ENCODE data around the gene ID3.
"Not testable (repeated sequence)": the region's sequence is repeated elsewhere in the genome, so short reads cannot be mapped to it uniquely, and the experiment has no call there.

The ID3 gene

GRCh38 chr1:23589585-23589986 is 30.3 kb upstream of the ID3 start:
- no peak for DNase-seq (ENCODE audit: low read depth in 3 of 3)

GRCh38 chr1:23588749-23589548 is 29.6 kb upstream of the ID3 start:
- no peak for DNase-seq (ENCODE audit: low read depth in 3 of 3)

- no peak for DNase-seq (ENCODE audit: low read depth in 3 of 3)
These were observed 26.2 kb upstream of the ID3 start for GRCh38 chr1:23585321-23586022.

- DNase-seq (ENCODE audit: low read depth in 3 of 3) = not testable (repeated sequence)
These were observed 24.4 kb upstream of the ID3 start for GRCh38 chr1:23583727-23584126.

GRCh38 chr1:23582820-23583219 is 23.5 kb upstream of the ID3 start:
- no peak for DNase-seq (ENCODE audit: low read depth in 3 of 3)

GRCh38 chr1:23581219-23581618 is 21.9 kb upstream of the ID3 start:
- DNase-seq (ENCODE audit: low read depth in 3 of 3) = no peak

GRCh38 chr1:23578997-23579363 is 19.7 kb upstream of the ID3 start:
- no peak for DNase-seq (ENCODE audit: low read depth in 3 of 3)

- no peak for DNase-seq (ENCODE audit: low read depth in 3 of 3)
These were observed 19.2 kb upstream of the ID3 start for GRCh38 chr1:23578311-23578996.

GRCh38 chr1:23577056-23578004 is 18.0 kb upstream of the ID3 start:
- peak in 1 of 3 experiments; percentile 37 for DNase-seq (ENCODE audit: low read depth in 3 of 3)

- DNase-seq (ENCODE audit: low read depth in 3 of 3) = no peak
These were observed 17.2 kb upstream of the ID3 start for GRCh38 chr1:23576338-23577055.

- DNase-seq (ENCODE audit: low read depth in 3 of 3) = no peak
These were observed 16.0 kb upstream of the ID3 start for GRCh38 chr1:23575226-23575810.

GRCh38 chr1:23574265-23574754 is 15.0 kb upstream of the ID3 start:
- no peak for DNase-seq (ENCODE audit: low read depth in 3 of 3)

- no peak for DNase-seq (ENCODE audit: low read depth in 3 of 3)
These were observed 14.4 kb upstream of the ID3 start for GRCh38 chr1:23573574-23574182.

GRCh38 chr1:23571465-23571864 is 12.2 kb upstream of the ID3 start:
- no peak for DNase-seq (ENCODE audit: low read depth in 3 of 3)

GRCh38 chr1:23570001-23570691 is 10.8 kb upstream of the ID3 start:
- no peak for DNase-seq (ENCODE audit: low read depth in 3 of 3)

- DNase-seq (ENCODE audit: low read depth in 3 of 3) = no peak
These were observed 9.5 kb upstream of the ID3 start for GRCh38 chr1:23568608-23569383.

GRCh38 chr1:23567996-23568607 is 8.8 kb upstream of the ID3 start:
- no peak for DNase-seq (ENCODE audit: low read depth in 3 of 3)

GRCh38 chr1:23567629-23567995 is 8.3 kb upstream of the ID3 start:
- no peak for DNase-seq (ENCODE audit: low read depth in 3 of 3)

Measured in stimulated activated CD4-positive, alpha-beta T cell treated with anti-CD3 and anti-CD28 coated beads, TNF-alpha, amount 100 ng/mL, for 24 hours (primary cell).